HCT116 (cell line): Measurements from ENCODE around the gene ANTXRL. TPM values are rescaled to one million over a fixed set of nuclear protein-coding genes. Genes with fewer than 3 reads are reported as not detected.

Source experiments
- ATAC-seq: fragments of 200-7000 bp; cut with Tn5 transposase; 2 replicates; pipeline ENCODE4 v1.9.1; 2020; ENCODE audit warnings: mild to moderate bottlenecking, moderate library complexity
- BruUV-seq: library from RNA; stranded (reverse); fragments of 400-500 nt; replicated peaks from 2 replicates; lab custom pipeline; 2021; lab: Mats Ljungman, UMichigan
- CTCF ChIA-PET: fragments of 300-600 bp; sonication (Branson Sonifier 250); formaldehyde crosslinking; loops from one replicate; lab custom pipeline; 2021; ENCODE audit warnings: antibody characterized with exemption; lab: Charles Lee
- POLR2A ChIA-PET: fragments of 300-600, 350-600 bp; sonication (Branson Sonifier 250); formaldehyde crosslinking; loops from one replicate; lab custom pipeline; 2021; ENCODE audit warnings: antibody characterized with exemption; lab: Charles Lee
- RAD21 ChIA-PET, 2 experiments: fragments of 300-600 bp; sonication (Branson Sonifier 250); formaldehyde crosslinking; loops; one replicate each; lab custom pipeline; 2023; ENCODE audit warnings: low total read pairs in 2 of 2; ENCODE audit not compliant: uncharacterized antibody in 2 of 2, unreplicated experiment in 2 of 2, low non-redundant PET in 1 of 2; lab: Charles Lee
- DNase-seq: peaks from one replicate; pipeline ENCODE4 v3.0.0-alpha.2; 2010; ENCODE audit warnings: low read depth, low spot score
- H2AFZ ChIP-seq: fragments of 200-600 bp; shearing (Covaris generic), sonication (generic); 2 replicates; pipeline ENCODE4 v1.6.1; 2017; ENCODE audit warnings: low read depth, mixed run types, mixed read lengths, antibody characterized with exemption, low read length; ENCODE audit not compliant: poor library complexity, severe bottlenecking
- H3K27ac ChIP-seq: 2 replicates; pipeline ENCODE4 v1.5.1; 2012; ENCODE audit warnings: low read depth, low read length
- H3K27me3 ChIP-seq: fragments of 200-600 bp; sonication (generic); 2 replicates; pipeline ENCODE4 v1.6.1; 2016; ENCODE audit warnings: mixed run types, low read length, mixed read lengths; ENCODE audit not compliant: insufficient read depth
- H3K36me3 ChIP-seq, 2 experiments: fragments of 200-500 bp in 1 of 2; fragments of 200-600 bp in 1 of 2; sonication (Bioruptor generic) in 1 of 2; sonication (generic) in 1 of 2; 2 replicates each; pipeline versions ENCODE4 v1.5.1 to v1.6.1; 2014 to 2016; ENCODE audit warnings: low read length in 2 of 2, inconsistent platforms in 1 of 2, mixed read lengths in 1 of 2, mixed run types in 1 of 2; ENCODE audit not compliant: insufficient read depth in 2 of 2, control insufficient read depth in 1 of 2
- H3K4me1 ChIP-seq, 2 experiments: fragments of 200-600 bp in 1 of 2; sonication (generic) in 1 of 2; 2 replicates each; pipeline versions ENCODE4 v1.5.1 to v1.6.1; 2012 to 2017; ENCODE audit warnings: low read length in 2 of 2, inconsistent platforms in 1 of 2, mild to moderate bottlenecking in 1 of 2, mixed read lengths in 1 of 2, mixed run types in 1 of 2, moderate library complexity in 1 of 2; ENCODE audit not compliant: insufficient read depth in 2 of 2, control insufficient read depth in 1 of 2
- H3K4me2 ChIP-seq: fragments of 200-600 bp; sonication (generic); 2 replicates; pipeline ENCODE4 v1.6.1; 2017; ENCODE audit warnings: mixed run types, low read length, mixed read lengths
- H3K4me3 ChIP-seq, 2 experiments: fragments of 200-600 bp in 1 of 2; sonication (generic) in 1 of 2; replicated peaks in 1 of 2; 2 replicates each; pipeline ENCODE4 v1.5.1; 2011 to 2016; ENCODE audit warnings: low read length in 2 of 2, control low read depth in 1 of 2, low read depth in 1 of 2, mild to moderate bottlenecking in 1 of 2, mixed read lengths in 1 of 2, mixed run types in 1 of 2
- H3K79me2 ChIP-seq: fragments of 200-600 bp; sonication (generic); 2 replicates; pipeline ENCODE4 v1.6.1; 2017; ENCODE audit warnings: mild to moderate bottlenecking, mixed run types, low read length, moderate library complexity, mixed read lengths; ENCODE audit not compliant: insufficient read depth
- H3K9ac ChIP-seq: fragments of 200-600 bp; sonication (generic); 2 replicates; pipeline ENCODE4 v1.6.1; 2016; ENCODE audit warnings: low read length, mixed read lengths
- H3K9me2 ChIP-seq: fragments of 200-600 bp; sonication (generic), shearing (Covaris generic); 2 replicates; pipeline ENCODE4 v1.6.1; 2017; ENCODE audit warnings: mixed run types, mild to moderate bottlenecking, moderate library complexity; ENCODE audit not compliant: insufficient read depth
- H3K9me3 ChIP-seq, 2 experiments: fragments of 200-500 bp in 1 of 2; fragments of 200-600 bp in 1 of 2; sonication (Bioruptor generic) in 1 of 2; sonication (generic) in 1 of 2; 2 replicates each; pipeline ENCODE4 v1.6.1; 2014 to 2017; ENCODE audit warnings: low read length in 2 of 2, mixed read lengths in 2 of 2, inconsistent platforms in 1 of 2, low read depth in 1 of 2, mild to moderate bottlenecking in 1 of 2, mixed run types in 1 of 2, moderate library complexity in 1 of 2; ENCODE audit not compliant: control insufficient read depth in 1 of 2, insufficient read depth in 1 of 2
- H4K20me1 ChIP-seq: fragments of 200-600 bp; sonication (generic), shearing (Covaris generic); 2 replicates; pipeline ENCODE4 v1.6.1; 2017; ENCODE audit warnings: mixed run types, mild to moderate bottlenecking, moderate library complexity; ENCODE audit not compliant: insufficient read depth
- ATF3 ChIP-seq: IDR thresholded peaks from 2 replicates; pipeline ENCODE4 v1.6.1; 2012
- CBX3 ChIP-seq: IDR thresholded peaks from 2 replicates; pipeline ENCODE4 v1.6.1; 2012; ENCODE audit warnings: low read depth
- CTCF ChIP-seq, 3 experiments: fragments of 200-600 bp in 1 of 3; sonication (generic) in 1 of 3; IDR thresholded peaks in 2 of 3; conservative IDR thresholded peaks in 1 of 3; 2 replicates each; pipeline ENCODE4 v1.5.1; 2012 to 2017; ENCODE audit warnings: low read depth in 2 of 3, low read length in 2 of 3, antibody characterized with exemption in 1 of 3, borderline replicate concordance in 1 of 3, control low read depth in 1 of 3, mild to moderate bottlenecking in 1 of 3, mixed read lengths in 1 of 3, mixed run types in 1 of 3, moderate library complexity in 1 of 3; ENCODE audit not compliant: insufficient read depth in 1 of 3
- ELF1 ChIP-seq: IDR thresholded peaks from 2 replicates; pipeline ENCODE4 v1.6.1; 2012; ENCODE audit warnings: low read depth, borderline replicate concordance
- FOSL1 ChIP-seq: IDR thresholded peaks from 2 replicates; pipeline ENCODE4 v1.6.1; 2012; ENCODE audit warnings: low read depth
- MAX ChIP-seq: IDR thresholded peaks from 2 replicates; pipeline ENCODE4 v1.6.1; 2012
- POLR2A ChIP-seq: IDR thresholded peaks from 2 replicates; pipeline ENCODE4 v1.7.0; 2011; ENCODE audit warnings: borderline replicate concordance; ENCODE audit not compliant: insufficient read depth, insufficient read length; ENCODE audit errors: extremely low read depth
- intact Hi-C: fragments of 100-400 bp; cut with micrococcal nuclease; formaldehyde crosslinking; loops from 2 replicates; pipeline ENCODE4 v1.10.0; 2022
- total RNA-seq: library from RNA; stranded (reverse); gene quantifications from one replicate; pipeline ENCODE4 v1.2.1, GENCODE V29; 2021; ENCODE audit not compliant: unreplicated experiment

Gene ANTXRL
- total RNA-seq, 1 experiment from 2014 or later: not detected

DNA sequence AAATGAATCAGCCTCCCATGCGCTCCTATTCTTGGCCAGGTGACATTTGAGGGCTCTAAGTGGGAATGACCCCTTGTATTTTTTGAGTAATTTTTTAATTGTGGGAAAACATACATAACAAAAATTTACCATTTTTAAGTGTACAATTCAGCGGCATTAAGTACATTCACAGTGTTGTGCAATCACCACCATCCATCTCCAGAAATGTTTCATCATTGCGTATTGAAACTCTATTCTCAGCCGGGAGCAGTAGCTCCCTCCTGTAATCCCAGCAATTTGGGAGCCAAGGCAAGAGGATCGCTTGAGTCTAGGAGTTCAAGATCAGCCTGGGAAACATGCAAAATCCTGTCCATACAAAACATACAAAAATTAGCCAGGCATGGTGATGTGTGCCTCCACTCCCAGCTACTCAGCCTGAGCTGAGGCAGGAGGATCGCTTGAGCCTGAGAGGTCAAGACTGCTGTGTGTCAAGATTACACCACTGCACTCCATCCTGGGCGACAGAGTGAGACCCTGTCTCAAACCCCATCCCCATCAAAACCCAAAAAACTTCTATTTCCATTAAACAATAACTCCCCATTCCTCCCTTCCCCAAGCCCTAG is 2.5 kb downstream of the ANTXRL start:
- intact Hi-C loops: no loop called here
- Histone ChIP-seq H3K4me3 (no peak overlapping the region), H3K27ac (no peak overlapping the region), H4K20me1 (no peaks in the 10 kb centered on the region), H3K4me2 (no peak overlapping the region), H3K9me2 (no peaks in the 10 kb centered on the region), H3K4me1 (peaks cover 5 to 20% of the 10 kb centered on the region in 2 experiments; a peak in 3 of 4 replicates), H3K9ac (no peak overlapping the region), H2AFZ (no peak overlapping the region), H3K36me3 (no peaks in the 10 kb centered on the region), H3K27me3 (no peaks in the 10 kb centered on the region), H3K79me2 (no peaks in the 10 kb centered on the region), H3K9me3 (no peaks in the 10 kb centered on the region)
- CTCF ChIA-PET: no interaction called here
- POLR2A ChIA-PET: no interaction called here
- RAD21 ChIA-PET: no interaction called here
- TF ChIP-seq ELF1: no peak
- TF ChIP-seq ATF3: no peak
- DNase-seq (no peak), ATAC-seq (no peak)
- BruUV-seq: no TSS peak

DNA sequence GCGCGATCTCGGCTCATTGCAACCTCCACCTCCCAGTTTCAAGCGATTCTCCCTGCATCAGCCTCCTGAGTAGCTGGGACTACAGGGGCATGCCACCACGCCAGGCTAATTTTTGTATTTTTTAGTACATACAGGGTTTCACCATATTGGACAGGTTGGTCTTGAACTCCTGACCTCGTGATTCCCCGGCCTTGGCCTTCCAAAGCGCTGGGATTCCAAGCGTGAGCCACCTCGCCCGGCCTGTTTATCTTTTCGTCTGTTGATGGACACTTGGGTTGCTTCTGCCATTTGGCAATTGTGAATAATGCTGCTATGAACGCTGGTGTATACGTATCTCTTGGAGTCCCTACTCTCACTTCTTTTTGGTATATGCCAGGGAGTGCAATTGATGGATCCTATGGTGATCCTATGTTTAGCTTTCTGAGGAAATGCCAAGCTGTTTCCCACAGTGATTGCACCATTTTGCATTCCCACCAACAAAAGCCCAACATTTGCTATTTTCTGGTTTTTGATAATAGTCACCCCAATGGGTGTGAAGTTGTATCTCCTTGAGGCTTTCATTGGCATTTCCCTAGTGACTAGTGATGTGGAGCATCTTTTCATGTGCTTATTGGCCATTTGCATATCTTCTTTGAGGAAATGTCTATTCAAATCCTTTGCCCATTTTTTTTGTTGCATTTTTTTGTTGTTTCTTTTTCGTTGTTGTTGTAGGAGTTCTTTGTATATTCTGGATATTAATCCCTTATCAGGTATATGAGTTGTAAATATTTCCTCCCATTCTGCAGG is 3.5 kb downstream of the ANTXRL start:
- ATAC-seq: no peak
- no peaks in the 10 kb centered on the region for H3K9me2 ChIP-seq
- H3K4me3 ChIP-seq: no peak overlapping the region
- no peaks in the 10 kb centered on the region for H3K27me3 ChIP-seq
- ChIA-PET POLR2A (no interaction called here), CTCF (no interaction called here), RAD21 (no interaction called here)
- intact Hi-C loops: no loop called here
- H4K20me1 ChIP-seq: no peaks in the 10 kb centered on the region
- H3K4me2 ChIP-seq: no peak overlapping the region
- no TSS peak for BruUV-seq
- H3K4me1 ChIP-seq: peaks cover 1 to 12% of the 10 kb centered on the region in 2 experiments; a peak in 3 of 4 replicates
- no peak overlapping the region for H3K27ac ChIP-seq
- no peak for DNase-seq
- no peak overlapping the region for H3K9ac ChIP-seq
- no peaks in the 10 kb centered on the region for H3K79me2 ChIP-seq
- H3K9me3 ChIP-seq: no peaks in the 10 kb centered on the region
- H2AFZ ChIP-seq: no peak overlapping the region
- no peaks in the 10 kb centered on the region for H3K36me3 ChIP-seq
- TF ChIP-seq CBX3 (no peak), POLR2A (no peak), CTCF (IDR thresholded peaks at IDR 0.05 in 2 of 3, conservative IDR thresholded peaks at IDR 0.05 in 1 of 3; ENCODE audit: borderline replicate concordance in 1 of 3, insufficient read depth in 1 of 3, low read depth in 2 of 3, low read length in 2 of 3) (no peak), MAX (no peak), FOSL1 (no peak)
